ENCODE data around the gene GALNT1. TPM values are rescaled to one million over a fixed set of nuclear protein-coding genes. Genes with fewer than 3 reads are reported as not detected.

Gene GALNT1
- total RNA-seq, 1 experiment from 2014 or later = 68.8 TPM

- in situ Hi-C loops (cut with HindIII; ENCODE audit: low pct_unique_long_range_greater_than_20kb, low sequenced_read_pairs) = no loop called here
- DNase-seq (ENCODE audit: low read depth, low spot score) = no peak
Measured at GRCh38 chr18:35639296-35639695, 57.8 kb downstream of the GALNT1 start.

DNA sequence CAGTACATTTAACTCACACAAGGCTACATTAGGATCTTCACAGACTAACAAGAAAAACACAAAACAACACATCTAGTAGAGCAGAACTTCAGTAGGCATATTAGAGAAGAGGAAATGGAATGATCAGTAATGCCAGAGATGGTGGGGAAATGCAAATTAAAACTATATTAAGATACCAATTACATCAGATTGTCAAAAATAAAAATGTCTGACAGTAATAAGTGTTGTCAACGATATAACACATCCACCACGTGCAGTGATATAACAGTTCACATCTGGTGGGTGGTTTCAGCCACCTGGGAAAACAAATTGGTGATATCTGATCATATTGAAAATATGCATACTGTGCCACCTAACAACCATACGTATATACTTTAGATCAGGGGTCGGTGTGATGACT is 59.9 kb downstream of the GALNT1 start:
- in situ Hi-C loops (cut with HindIII; ENCODE audit: low pct_unique_long_range_greater_than_20kb, low sequenced_read_pairs) = no loop called here
- no peak for DNase-seq (ENCODE audit: low read depth, low spot score)

GRCh38 chr18:35641916-35642315 is 60.4 kb downstream of the GALNT1 start:
- DNase-seq (ENCODE audit: low read depth, low spot score) = no peak
- in situ Hi-C loops (cut with HindIII; ENCODE audit: low pct_unique_long_range_greater_than_20kb, low sequenced_read_pairs) = no loop called here

DNA sequence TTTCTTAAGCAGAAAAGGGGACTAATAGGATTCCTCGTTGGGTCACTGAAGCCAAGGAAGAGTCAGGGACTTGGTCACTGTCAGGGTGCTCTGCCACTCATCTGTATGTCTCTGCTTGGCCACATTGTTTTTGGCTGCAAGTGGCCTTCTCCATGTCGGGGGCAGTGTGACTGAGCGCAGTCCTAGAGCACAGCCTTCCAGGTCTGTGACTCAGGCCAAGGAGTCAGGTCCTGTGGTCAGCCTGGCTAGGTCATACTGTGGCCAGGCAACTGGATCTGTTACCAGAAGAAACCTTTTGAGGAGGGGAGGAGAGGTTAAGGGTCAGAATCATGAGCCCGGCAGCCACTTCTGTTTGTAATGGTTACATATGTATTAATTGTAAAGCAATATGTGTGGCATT is 61.3 kb downstream of the GALNT1 start:
- DNase-seq (ENCODE audit: low read depth, low spot score) = no peak
- in situ Hi-C loops (cut with HindIII; ENCODE audit: low pct_unique_long_range_greater_than_20kb, low sequenced_read_pairs) = no loop called here

DNA sequence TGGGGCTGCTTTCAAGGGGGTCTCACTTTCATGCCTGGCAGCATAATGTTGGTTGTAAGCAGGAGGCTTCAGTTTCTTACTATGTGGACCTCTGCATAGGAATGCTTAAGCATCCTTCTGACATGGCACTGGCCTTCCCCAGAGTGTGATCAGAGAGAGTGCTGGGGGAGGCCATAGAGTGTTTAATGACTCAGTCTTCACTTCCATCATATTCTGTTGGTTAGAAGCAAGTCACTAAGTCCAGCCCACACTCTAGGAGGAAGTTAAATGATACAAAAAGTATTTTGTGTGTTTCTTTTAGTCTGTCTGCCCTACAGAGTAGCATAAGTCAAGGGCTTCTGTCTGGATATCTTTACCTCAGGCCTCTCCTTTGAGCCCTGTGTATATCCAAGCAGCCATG is 64.9 kb downstream of the GALNT1 start:
- in situ Hi-C loops (cut with HindIII; ENCODE audit: low pct_unique_long_range_greater_than_20kb, low sequenced_read_pairs) = no loop called here
- DNase-seq (ENCODE audit: low read depth, low spot score) = no peak

DNA sequence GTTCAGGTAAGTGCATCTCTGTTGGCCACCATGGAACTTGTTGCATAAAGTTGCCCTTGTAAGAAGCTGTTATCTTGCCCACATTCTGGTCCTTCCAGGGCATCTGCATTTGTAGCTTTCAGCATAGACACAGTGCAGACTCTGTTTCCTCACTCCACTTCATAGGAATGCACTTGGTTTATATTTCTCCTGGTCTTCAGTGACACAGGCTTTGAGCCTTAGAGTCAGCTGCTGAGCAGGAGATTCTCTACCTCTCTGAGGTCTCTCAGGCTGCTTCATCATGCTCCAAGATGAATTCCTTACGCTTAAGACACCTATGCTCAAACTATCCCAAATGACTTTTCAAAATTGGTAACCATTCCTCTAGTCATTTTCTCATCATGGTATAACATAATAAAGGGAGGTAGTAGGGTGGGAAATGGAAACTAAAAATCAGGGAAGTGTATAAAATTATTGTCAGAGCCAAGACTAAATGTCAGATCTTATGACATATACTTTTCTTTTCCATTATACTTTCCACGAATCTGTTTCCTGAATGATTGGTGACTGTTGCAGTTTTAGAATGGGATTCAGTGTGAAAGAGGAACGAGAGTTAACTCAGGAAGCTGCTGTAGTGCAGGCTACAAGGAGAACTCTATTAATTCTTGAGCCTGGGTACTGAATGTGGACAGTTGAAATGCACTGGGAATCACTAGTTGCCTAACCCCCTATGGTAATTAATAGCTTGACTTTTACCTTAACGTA is 72.0 kb downstream of the GALNT1 start:
- in situ Hi-C loops (cut with HindIII; ENCODE audit: low pct_unique_long_range_greater_than_20kb, low sequenced_read_pairs) = no loop called here

GRCh38 chr18:35658112-35658511 is 76.6 kb downstream of the GALNT1 start:
- no peak for DNase-seq (ENCODE audit: low read depth, low spot score)
- in situ Hi-C loops (cut with HindIII; ENCODE audit: low pct_unique_long_range_greater_than_20kb, low sequenced_read_pairs) = no loop called here

More for the DNA sequence above, 72.0 kb downstream of the GALNT1 start:
- no peak for DNase-seq (ENCODE audit: low read depth, low spot score)

DNA sequence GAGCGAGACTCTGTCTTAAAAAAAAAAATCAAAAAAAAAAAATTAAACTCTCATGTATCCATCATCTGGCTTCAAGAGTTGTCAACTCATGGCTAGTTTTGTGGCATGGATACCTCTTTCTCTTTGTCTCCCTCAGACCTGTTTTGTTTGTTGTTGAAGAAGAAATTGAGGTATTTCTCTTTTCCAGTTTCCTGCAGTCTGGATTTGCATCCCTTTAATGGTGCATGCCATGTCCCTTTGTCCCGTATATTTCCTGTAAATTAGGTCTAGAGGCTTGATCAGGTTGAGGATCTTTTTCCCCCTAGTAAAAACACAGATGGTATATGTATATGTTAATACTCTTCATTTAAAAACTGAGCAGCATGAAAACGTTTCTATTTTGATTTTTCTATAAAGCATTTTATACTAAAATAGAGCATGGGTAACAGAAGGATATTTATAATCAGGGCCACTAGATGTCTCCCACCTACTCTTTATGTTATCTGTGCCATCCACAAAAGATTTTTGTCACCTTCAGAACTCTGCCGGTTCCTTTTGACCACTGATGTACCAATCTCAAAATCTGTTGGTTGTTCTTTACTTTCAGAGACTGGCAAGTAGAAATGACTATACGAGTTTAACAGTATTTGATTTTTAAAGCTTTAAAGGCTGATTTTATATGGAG is 80.1 kb downstream of the GALNT1 start:
- peak; percentile 41 for DNase-seq (ENCODE audit: low read depth, low spot score)
- in situ Hi-C loops (cut with HindIII; ENCODE audit: low pct_unique_long_range_greater_than_20kb, low sequenced_read_pairs) = no loop called here

- no peak for DNase-seq (ENCODE audit: low read depth, low spot score)
- in situ Hi-C loops (cut with HindIII; ENCODE audit: low pct_unique_long_range_greater_than_20kb, low sequenced_read_pairs) = no loop called here
Measured at GRCh38 chr18:35662293-35663062, 80.9 kb downstream of the GALNT1 start.

- DNase-seq (ENCODE audit: low read depth, low spot score) = no peak
- in situ Hi-C loops (cut with HindIII; ENCODE audit: low pct_unique_long_range_greater_than_20kb, low sequenced_read_pairs) = no loop called here
Measured at GRCh38 chr18:35671966-35672603, 90.5 kb downstream of the GALNT1 start.

GRCh38 chr18:35672897-35673296 is 91.4 kb downstream of the GALNT1 start:
- no peak for DNase-seq (ENCODE audit: low read depth, low spot score)
- in situ Hi-C loops (cut with HindIII; ENCODE audit: low pct_unique_long_range_greater_than_20kb, low sequenced_read_pairs) = no loop called here

DNA sequence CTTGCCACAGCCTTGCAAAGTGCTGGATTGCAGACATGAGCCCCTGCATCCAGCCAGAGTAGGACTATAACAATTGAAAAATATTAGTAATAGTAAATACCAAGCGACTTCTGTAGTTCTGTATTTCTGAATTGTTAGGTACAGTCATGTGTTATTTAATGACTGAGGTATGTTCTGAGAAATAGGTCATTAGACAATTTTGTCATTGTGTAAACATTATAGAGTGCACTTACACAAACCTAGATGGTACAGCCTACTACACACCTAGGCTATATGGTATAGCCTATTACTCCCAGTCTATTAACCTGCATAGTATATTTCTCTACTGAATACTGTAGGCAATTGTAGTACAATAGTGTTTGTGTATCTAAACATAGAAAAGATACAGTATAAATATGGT is 92.1 kb downstream of the GALNT1 start:
- DNase-seq (ENCODE audit: low read depth, low spot score) = no peak
- in situ Hi-C loops (cut with HindIII; ENCODE audit: low pct_unique_long_range_greater_than_20kb, low sequenced_read_pairs) = no loop called here

DNA sequence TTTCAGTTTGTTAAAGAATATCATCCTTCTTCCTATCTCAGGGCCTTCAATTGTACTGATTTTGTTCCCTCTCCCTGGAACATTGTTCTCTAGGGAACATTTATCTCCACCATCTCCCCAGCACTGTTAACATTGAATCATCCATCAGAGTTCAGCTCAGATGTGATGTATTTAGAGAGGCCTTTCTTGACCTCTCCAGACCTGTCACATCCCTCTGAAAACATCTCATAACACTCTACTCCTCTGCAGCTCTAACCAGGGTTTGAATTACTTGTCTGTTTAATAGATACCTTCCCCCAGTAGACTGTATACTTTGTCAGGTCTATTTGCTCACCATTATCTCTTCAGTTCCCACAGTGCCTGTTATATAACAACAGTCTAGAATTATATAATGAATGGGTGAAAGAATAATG is 98.6 kb downstream of the GALNT1 start:
- in situ Hi-C loops (cut with HindIII; ENCODE audit: low pct_unique_long_range_greater_than_20kb, low sequenced_read_pairs) = no loop called here
- DNase-seq (ENCODE audit: low read depth, low spot score) = no peak

DNA sequence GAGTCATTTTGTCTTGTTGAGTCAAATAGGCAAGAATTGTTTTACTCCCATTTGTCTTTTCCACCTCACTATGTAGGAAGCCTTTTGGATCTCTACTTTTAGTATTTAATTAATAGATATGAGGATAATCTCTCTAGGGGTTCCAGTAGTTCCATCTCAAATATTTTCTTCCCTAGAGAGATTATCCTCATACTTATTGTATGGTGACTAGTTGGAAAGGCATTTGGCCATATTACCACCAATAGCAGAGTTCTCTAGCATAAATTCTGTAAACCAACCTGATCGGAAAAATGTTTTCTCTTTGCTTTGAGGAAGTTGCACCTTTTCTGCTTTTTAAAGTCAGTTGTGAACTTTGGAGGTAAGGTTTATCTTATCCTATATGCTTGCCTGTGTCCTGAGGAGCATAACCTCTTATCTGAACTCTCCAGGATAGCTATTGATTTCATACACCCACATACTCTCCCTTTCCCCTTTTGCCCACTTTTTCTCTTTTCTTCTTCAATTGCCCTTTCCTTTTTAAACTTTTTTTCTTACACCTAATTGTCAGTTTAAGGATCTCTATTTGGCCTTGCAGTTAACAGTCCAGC is 100.8 kb downstream of the GALNT1 start:
- in situ Hi-C loops (cut with HindIII; ENCODE audit: low pct_unique_long_range_greater_than_20kb, low sequenced_read_pairs) = no loop called here
- no peak for DNase-seq (ENCODE audit: low read depth, low spot score)

DNA sequence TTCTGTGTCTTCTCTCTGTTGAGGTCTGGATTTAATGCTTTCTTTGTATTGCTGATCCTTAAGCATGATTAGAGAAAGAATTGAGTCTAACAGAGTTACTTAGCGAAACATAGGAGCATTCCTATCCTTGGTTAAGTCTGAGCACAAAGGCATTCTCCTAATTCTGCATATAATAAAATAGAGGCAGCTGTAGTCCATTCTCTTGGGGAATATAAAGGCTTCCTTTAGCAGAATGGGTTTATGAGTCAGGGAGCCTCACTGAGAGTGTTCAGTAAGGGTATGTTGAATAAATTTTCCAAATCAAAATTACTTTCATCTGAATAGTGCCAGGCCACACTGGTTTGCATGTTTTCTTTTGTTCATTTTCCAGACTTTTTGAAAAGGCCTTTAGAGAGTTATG is 101.5 kb downstream of the GALNT1 start:
- DNase-seq (ENCODE audit: low read depth, low spot score) = peak; percentile 34
- in situ Hi-C loops (cut with HindIII; ENCODE audit: low pct_unique_long_range_greater_than_20kb, low sequenced_read_pairs) = no loop called here

GRCh38 chr18:35688757-35689156 is 107.2 kb downstream of the GALNT1 start:
- peak; percentile 73 for DNase-seq (ENCODE audit: low read depth, low spot score)
- in situ Hi-C loops (cut with HindIII; ENCODE audit: low pct_unique_long_range_greater_than_20kb, low sequenced_read_pairs) = no loop called here

DNA sequence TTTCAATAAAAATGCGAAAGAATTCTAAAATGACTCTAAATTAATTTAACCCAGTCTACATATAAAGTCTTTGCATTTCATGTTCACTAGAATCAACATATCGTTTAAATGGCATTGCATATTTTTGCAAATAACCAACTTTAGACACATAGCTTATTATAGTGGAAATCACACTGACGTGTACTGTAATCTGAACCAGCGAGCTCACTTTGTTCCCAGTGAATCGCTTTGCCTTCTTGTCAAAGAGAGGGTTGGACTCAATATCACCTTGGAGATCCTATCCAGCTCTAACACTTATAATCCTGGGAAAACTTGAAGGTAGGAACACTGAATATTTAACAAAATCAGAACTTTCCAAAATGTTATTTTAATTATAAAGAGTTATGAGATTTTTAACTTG is 108.2 kb downstream of the GALNT1 start:
- in situ Hi-C loops (cut with HindIII; ENCODE audit: low pct_unique_long_range_greater_than_20kb, low sequenced_read_pairs) = no loop called here
- no peak for DNase-seq (ENCODE audit: low read depth, low spot score)

GRCh38 chr18:35691625-35692024 is 110.1 kb downstream of the GALNT1 start:
- DNase-seq (ENCODE audit: low read depth, low spot score) = no peak
- in situ Hi-C loops (cut with HindIII; ENCODE audit: low pct_unique_long_range_greater_than_20kb, low sequenced_read_pairs) = no loop called here
